OCI-LY7 (cell line): ENCODE measurements around the gene AKR1A1.

ENCODE experiments used
- EZH2phosphoT487 ChIP-seq: fragments of 200-600 bp; sonication (generic); IDR thresholded peaks from 2 replicates; pipeline ENCODE4 v1.6.1; 2018; ENCODE audit warnings: low read depth, borderline replicate concordance, mild to moderate bottlenecking, mixed run types, antibody characterized with exemption, low read length, moderate library complexity, mixed read lengths
- TF ChIP-seq, protein P1 (sequence below): fragments of 200-600 bp; sonication (generic); conservative IDR thresholded peaks from 2 replicates; pipeline ENCODE4 v1.5.1; 2014; ENCODE audit warnings: mild to moderate bottlenecking, antibody characterized with exemption, low read length, moderate library complexity, mixed read lengths

DNA sequence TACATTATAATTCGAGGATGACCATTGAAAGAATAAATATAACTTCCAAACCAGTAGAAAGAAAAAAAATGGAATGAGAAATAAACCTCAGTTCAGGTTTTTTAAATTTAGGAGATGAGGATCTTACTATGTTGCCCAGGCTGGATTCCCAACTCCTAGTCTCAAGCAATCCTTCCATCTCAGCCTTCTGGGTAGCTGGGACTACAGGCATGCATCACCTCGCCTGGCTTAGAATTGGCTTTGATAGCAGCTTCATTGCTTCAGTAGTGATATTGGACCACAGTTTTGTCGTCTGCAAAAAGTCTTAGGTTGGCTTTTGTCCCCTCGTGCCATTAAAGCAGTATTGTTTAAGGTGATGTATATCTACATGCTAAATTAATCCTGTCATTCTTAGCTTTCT is 36.1 kb downstream of the AKR1A1 start:
- no peak for TF ChIP-seq EZH2phosphoT487
- TF ChIP-seq, protein P1, sequence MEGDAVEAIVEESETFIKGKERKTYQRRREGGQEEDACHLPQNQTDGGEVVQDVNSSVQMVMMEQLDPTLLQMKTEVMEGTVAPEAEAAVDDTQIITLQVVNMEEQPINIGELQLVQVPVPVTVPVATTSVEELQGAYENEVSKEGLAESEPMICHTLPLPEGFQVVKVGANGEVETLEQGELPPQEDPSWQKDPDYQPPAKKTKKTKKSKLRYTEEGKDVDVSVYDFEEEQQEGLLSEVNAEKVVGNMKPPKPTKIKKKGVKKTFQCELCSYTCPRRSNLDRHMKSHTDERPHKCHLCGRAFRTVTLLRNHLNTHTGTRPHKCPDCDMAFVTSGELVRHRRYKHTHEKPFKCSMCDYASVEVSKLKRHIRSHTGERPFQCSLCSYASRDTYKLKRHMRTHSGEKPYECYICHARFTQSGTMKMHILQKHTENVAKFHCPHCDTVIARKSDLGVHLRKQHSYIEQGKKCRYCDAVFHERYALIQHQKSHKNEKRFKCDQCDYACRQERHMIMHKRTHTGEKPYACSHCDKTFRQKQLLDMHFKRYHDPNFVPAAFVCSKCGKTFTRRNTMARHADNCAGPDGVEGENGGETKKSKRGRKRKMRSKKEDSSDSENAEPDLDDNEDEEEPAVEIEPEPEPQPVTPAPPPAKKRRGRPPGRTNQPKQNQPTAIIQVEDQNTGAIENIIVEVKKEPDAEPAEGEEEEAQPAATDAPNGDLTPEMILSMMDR = no peak
